Bronchial epithelial cell (primary cell): ENCODE data around the gene BBOX1. TPM values are rescaled to one million over a fixed set of nuclear protein-coding genes. Genes with fewer than 3 reads are reported as not detected.

ENCODE experiments used
- DNase-seq: peaks from one replicate; pipeline ENCODE4 v3.0.0-alpha.2; 2010; ENCODE audit warnings: low read depth
- FAIRE-seq: peaks from 2 replicates; lab custom pipeline; 2011; peaks lifted over from hg19 to GRCh38; lab: Jason Lieb, UNC
- H3K27me3 ChIP-seq: 2 replicates; pipeline ENCODE4 v1.5.1; 2011; ENCODE audit warnings: low read length; ENCODE audit not compliant: control insufficient read depth, insufficient read depth
- H3K36me3 ChIP-seq: 2 replicates; pipeline ENCODE4 v1.5.1; 2011; ENCODE audit warnings: low read length; ENCODE audit not compliant: control insufficient read depth, insufficient read depth
- H3K4me3 ChIP-seq: 2 replicates; pipeline ENCODE4 v1.5.1; 2011; ENCODE audit warnings: mild to moderate bottlenecking, low read depth, low read length, control low read depth
- total RNA-seq: library from RNA; depleted of rRNA; stranded (reverse); fragments of >200 nt; gene quantifications from 2 replicates; pipeline ENCODE4 v1.2.1, GENCODE V29; 2014
- TF ChIP-seq, protein P1 (sequence below): IDR thresholded peaks from 2 replicates; pipeline ENCODE4 v1.5.1; 2011; ENCODE audit warnings: mild to moderate bottlenecking, moderate library complexity, low read length, control low read depth, inconsistent platforms; ENCODE audit not compliant: insufficient read depth, severe bottlenecking

Gene BBOX1
- total RNA-seq, 1 donor from 2014 or later = 1.3 TPM

DNA sequence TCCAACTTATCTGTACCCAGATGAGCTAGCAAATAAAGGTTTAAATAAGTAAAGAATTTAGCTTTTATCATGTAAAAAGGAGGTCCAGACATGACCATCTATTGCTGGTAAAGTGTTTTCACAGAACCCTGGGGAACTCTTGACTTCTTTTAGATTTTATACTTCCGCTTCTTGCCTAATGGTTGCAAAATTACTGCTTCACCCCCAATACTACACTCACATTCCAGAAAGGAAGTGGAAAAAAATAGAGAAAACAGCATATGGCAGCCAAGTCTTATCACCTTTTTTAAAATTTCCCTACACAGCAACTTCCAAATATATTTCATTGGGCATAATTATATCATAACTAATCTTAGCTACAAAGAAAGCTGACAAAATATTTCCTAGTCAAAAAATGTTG is 12.1 kb downstream of the BBOX1 start:
- H3K27me3 ChIP-seq = no peaks in the 10 kb centered on the region
- TF ChIP-seq, protein P1, sequence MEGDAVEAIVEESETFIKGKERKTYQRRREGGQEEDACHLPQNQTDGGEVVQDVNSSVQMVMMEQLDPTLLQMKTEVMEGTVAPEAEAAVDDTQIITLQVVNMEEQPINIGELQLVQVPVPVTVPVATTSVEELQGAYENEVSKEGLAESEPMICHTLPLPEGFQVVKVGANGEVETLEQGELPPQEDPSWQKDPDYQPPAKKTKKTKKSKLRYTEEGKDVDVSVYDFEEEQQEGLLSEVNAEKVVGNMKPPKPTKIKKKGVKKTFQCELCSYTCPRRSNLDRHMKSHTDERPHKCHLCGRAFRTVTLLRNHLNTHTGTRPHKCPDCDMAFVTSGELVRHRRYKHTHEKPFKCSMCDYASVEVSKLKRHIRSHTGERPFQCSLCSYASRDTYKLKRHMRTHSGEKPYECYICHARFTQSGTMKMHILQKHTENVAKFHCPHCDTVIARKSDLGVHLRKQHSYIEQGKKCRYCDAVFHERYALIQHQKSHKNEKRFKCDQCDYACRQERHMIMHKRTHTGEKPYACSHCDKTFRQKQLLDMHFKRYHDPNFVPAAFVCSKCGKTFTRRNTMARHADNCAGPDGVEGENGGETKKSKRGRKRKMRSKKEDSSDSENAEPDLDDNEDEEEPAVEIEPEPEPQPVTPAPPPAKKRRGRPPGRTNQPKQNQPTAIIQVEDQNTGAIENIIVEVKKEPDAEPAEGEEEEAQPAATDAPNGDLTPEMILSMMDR = no peak
- no peak overlapping the region for H3K4me3 ChIP-seq
- FAIRE-seq = no peak
- H3K36me3 ChIP-seq = no peaks in the 10 kb centered on the region
- DNase-seq = no peak

- Histone ChIP-seq H3K4me3 (no peak overlapping the region), H3K27me3 (no peaks in the 10 kb centered on the region), H3K36me3 (no peaks in the 10 kb centered on the region)
- peak; percentile 78 for DNase-seq
- TF ChIP-seq, protein P1 = no peak
- no peak for FAIRE-seq
These were observed 14.6 kb downstream of the BBOX1 start for GRCh38 chr11:27055065-27055682.

DNA sequence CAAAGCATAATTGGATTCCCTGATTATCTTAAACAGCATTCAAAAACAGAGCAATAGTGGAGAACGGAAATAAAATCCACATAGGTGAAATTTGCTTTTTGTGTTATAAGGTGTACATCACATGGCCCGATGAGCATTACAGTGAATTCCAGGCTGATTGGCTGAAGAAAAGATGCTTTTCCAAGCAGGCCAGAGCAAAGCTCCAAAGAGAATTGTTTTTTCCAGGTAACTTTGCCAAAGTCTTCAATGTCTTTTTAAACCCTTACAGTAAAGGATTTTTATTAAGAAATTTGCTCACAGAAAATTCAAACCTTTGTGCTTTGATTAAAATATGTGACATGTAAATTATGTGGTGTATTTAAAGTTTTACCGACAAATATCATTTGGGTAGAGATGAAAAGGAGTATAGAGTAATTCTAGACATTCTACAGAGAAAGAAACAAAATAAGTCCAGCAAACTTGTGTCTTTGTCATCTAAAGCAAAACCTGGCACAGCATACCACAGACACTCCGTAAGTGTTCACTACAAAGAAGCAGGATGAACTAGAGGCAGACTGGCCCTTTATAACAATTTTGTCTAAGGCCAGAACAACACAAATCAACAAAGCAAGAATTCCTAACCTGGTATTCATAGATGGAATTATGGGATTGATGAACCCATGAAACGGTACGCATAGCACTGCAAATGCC is 16.6 kb downstream of the BBOX1 start:
- FAIRE-seq (no peak), DNase-seq (no peak)
- TF ChIP-seq, protein P1 = no peak
- no peaks in the 10 kb centered on the region for H3K36me3 ChIP-seq
- no peaks in the 10 kb centered on the region for H3K27me3 ChIP-seq
- H3K4me3 ChIP-seq = no peak overlapping the region

GRCh38 chr11:27058456-27058855 is 17.8 kb downstream of the BBOX1 start:
- TF ChIP-seq, protein P1 = no peak
- H3K4me3 ChIP-seq = no peak overlapping the region
- no peaks in the 10 kb centered on the region for H3K36me3 ChIP-seq
- FAIRE-seq (no peak), DNase-seq (peak; percentile 13)
- H3K27me3 ChIP-seq = no peaks in the 10 kb centered on the region

DNA sequence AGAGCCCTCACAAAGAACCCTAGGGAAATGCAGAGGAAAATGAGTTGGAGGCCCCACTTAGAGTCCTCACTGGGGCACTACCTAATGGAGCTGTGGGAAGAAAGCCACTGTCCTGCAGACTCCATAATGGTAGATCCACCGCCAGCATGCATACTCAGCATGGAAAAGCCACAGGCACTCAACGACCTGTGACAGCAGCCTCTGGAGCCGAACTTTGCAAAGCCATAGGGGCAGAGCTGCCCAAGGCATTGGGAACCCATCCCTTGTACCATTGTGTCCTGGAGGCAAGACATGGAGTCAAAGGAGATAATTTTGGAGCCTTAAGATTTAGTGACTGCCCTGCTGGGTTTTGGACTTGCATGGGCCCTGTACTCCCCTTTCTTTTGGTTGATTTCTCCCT is 18.8 kb downstream of the BBOX1 start:
- no peak for FAIRE-seq

More for the DNA sequence above, 18.8 kb downstream of the BBOX1 start:
- Histone ChIP-seq H3K27me3 (no peaks in the 10 kb centered on the region), H3K4me3 (no peak overlapping the region), H3K36me3 (no peaks in the 10 kb centered on the region)
- no peak for DNase-seq
- TF ChIP-seq, protein P1 = no peak
